ENCODE results near the gene SLC35F6. TPM values are rescaled to one million over a fixed set of nuclear protein-coding genes. Genes with fewer than 3 reads are reported as not detected.

The SLC35F6 gene
- polyA plus RNA-seq, 2 donors, result 17.0 to 18.3 TPM

- Histone ChIP-seq H3K36me3 (ENCODE audit: control insufficient read depth in 2 of 2, insufficient read depth in 2 of 2, low read length in 1 of 2) (peaks cover 20 to 45% of the 10 kb centered on the region in 2 donors), H3K27ac (ENCODE audit: low read depth in 2 of 2, low read length in 1 of 2) (no peak overlapping the region), H3K9me3 (ENCODE audit: control insufficient read depth in 2 of 2, insufficient read depth in 1 of 2, low read depth in 1 of 2, low read length in 1 of 2) (no peaks in the 10 kb centered on the region), H3K4me3 (ENCODE audit: low read depth in 1 of 2, low read length in 2 of 2) (no peak overlapping the region), H3K4me1 (ENCODE audit: control insufficient read depth in 2 of 2, insufficient read depth in 2 of 2, low read length in 1 of 2) (peaks cover 0 to 2% of the 10 kb centered on the region in 2 donors), H3K27me3 (ENCODE audit: control insufficient read depth in 1 of 2, insufficient read depth in 2 of 2, low read length in 2 of 2) (no peaks in the 10 kb centered on the region)
- WGBS, 2 donors, result 94 to 95% methylated on average over 18 of the region's 18 CpGs
Observed at GRCh38 chr2:26778098-26778497, 14.0 kb downstream of the SLC35F6 start.

- Histone ChIP-seq H3K9me3 (ENCODE audit: control insufficient read depth in 2 of 2, insufficient read depth in 1 of 2, low read depth in 1 of 2, low read length in 1 of 2) (no peaks in the 10 kb centered on the region), H3K4me1 (ENCODE audit: control insufficient read depth in 2 of 2, insufficient read depth in 2 of 2, low read length in 1 of 2) (peaks cover 0 to 2% of the 10 kb centered on the region in 2 donors), H3K36me3 (ENCODE audit: control insufficient read depth in 2 of 2, insufficient read depth in 2 of 2, low read length in 1 of 2) (peaks cover 20 to 45% of the 10 kb centered on the region in 2 donors), H3K4me3 (ENCODE audit: low read depth in 1 of 2, low read length in 2 of 2) (no peak overlapping the region), H3K27me3 (ENCODE audit: control insufficient read depth in 1 of 2, insufficient read depth in 2 of 2, low read length in 2 of 2) (no peaks in the 10 kb centered on the region), H3K27ac (ENCODE audit: low read depth in 2 of 2, low read length in 1 of 2) (no peak overlapping the region)
- 74 to 80% methylated on average over 3 of the region's 3 CpGs for WGBS, 2 donors
Observed at GRCh38 chr2:26778507-26778906, 14.4 kb downstream of the SLC35F6 start.

- H3K36me3 ChIP-seq (ENCODE audit: control insufficient read depth in 2 of 2, insufficient read depth in 2 of 2, low read length in 1 of 2), result peaks cover 20 to 41% of the 10 kb centered on the region in 2 donors
- H3K9me3 ChIP-seq (ENCODE audit: control insufficient read depth in 2 of 2, insufficient read depth in 1 of 2, low read depth in 1 of 2, low read length in 1 of 2), result no peaks in the 10 kb centered on the region
- no peak overlapping the region for H3K27ac ChIP-seq (ENCODE audit: low read depth in 2 of 2, low read length in 1 of 2)
- H3K4me1 ChIP-seq (ENCODE audit: control insufficient read depth in 2 of 2, insufficient read depth in 2 of 2, low read length in 1 of 2), result peaks cover 0 to 2% of the 10 kb centered on the region in 2 donors
- 86 to 87% methylated on average over 4 of the region's 4 CpGs for WGBS, 2 donors
- H3K4me3 ChIP-seq (ENCODE audit: low read depth in 1 of 2, low read length in 2 of 2), result no peak overlapping the region
- H3K27me3 ChIP-seq (ENCODE audit: control insufficient read depth in 1 of 2, insufficient read depth in 2 of 2, low read length in 2 of 2), result no peaks in the 10 kb centered on the region
Observed at GRCh38 chr2:26780203-26780760, 16.2 kb downstream of the SLC35F6 start.

- peak overlapping the region in 1 of 2 donors; percentile 8 for H3K27ac ChIP-seq (ENCODE audit: low read depth in 2 of 2, low read length in 1 of 2)
Observed at GRCh38 chr2:26782876-26783704, 19.0 kb downstream of the SLC35F6 start.

GRCh38 chr2:26784570-26785234, 20.6 kb downstream of the SLC35F6 start:
- Histone ChIP-seq H3K36me3 (ENCODE audit: control insufficient read depth in 2 of 2, insufficient read depth in 2 of 2, low read length in 1 of 2) (peaks cover 6 to 8% of the 10 kb centered on the region in 2 donors), H3K27me3 (ENCODE audit: control insufficient read depth in 1 of 2, insufficient read depth in 2 of 2, low read length in 2 of 2) (no peaks in the 10 kb centered on the region), H3K4me1 (ENCODE audit: control insufficient read depth in 2 of 2, insufficient read depth in 2 of 2, low read length in 1 of 2) (peaks cover 0 to 2% of the 10 kb centered on the region in 2 donors), H3K27ac (ENCODE audit: low read depth in 2 of 2, low read length in 1 of 2) (no peak overlapping the region), H3K9me3 (ENCODE audit: control insufficient read depth in 2 of 2, insufficient read depth in 1 of 2, low read depth in 1 of 2, low read length in 1 of 2) (no peaks in the 10 kb centered on the region), H3K4me3 (ENCODE audit: low read depth in 1 of 2, low read length in 2 of 2) (no peak overlapping the region)
- WGBS, 2 donors, result 90 to 93% methylated on average over 19 of the region's 19 CpGs

More at GRCh38 chr2:26782876-26783704, 19.0 kb downstream of the SLC35F6 start:
- Histone ChIP-seq H3K4me3 (ENCODE audit: low read depth in 1 of 2, low read length in 2 of 2) (no peak overlapping the region), H3K27me3 (ENCODE audit: control insufficient read depth in 1 of 2, insufficient read depth in 2 of 2, low read length in 2 of 2) (no peaks in the 10 kb centered on the region), H3K9me3 (ENCODE audit: control insufficient read depth in 2 of 2, insufficient read depth in 1 of 2, low read depth in 1 of 2, low read length in 1 of 2) (no peaks in the 10 kb centered on the region), H3K36me3 (ENCODE audit: control insufficient read depth in 2 of 2, insufficient read depth in 2 of 2, low read length in 1 of 2) (peaks cover 12 to 20% of the 10 kb centered on the region in 2 donors), H3K4me1 (ENCODE audit: control insufficient read depth in 2 of 2, insufficient read depth in 2 of 2, low read length in 1 of 2) (peaks cover 0 to 2% of the 10 kb centered on the region in 2 donors)
- 53 to 59% methylated on average over 12 of the region's 12 CpGs for WGBS, 2 donors

- peak within 1 kb of the TSS; percentile 30 to 73 for H3K27ac ChIP-seq (ENCODE audit: low read depth in 2 of 2, low read length in 1 of 2)
- no peaks in the 10 kb centered on the region for H3K4me1 ChIP-seq (ENCODE audit: control insufficient read depth in 2 of 2, insufficient read depth in 2 of 2, low read length in 1 of 2)
- peaks cover 2 to 3% of the 10 kb centered on the region in 2 donors for H3K36me3 ChIP-seq (ENCODE audit: control insufficient read depth in 2 of 2, insufficient read depth in 2 of 2, low read length in 1 of 2)
- peak within 1 kb of the TSS; percentile 53 to 74 for H3K4me3 ChIP-seq (ENCODE audit: low read depth in 1 of 2, low read length in 2 of 2)
- no peaks in the 10 kb centered on the region for H3K27me3 ChIP-seq (ENCODE audit: control insufficient read depth in 1 of 2, insufficient read depth in 2 of 2, low read length in 2 of 2)
- no peaks in the 10 kb centered on the region for H3K9me3 ChIP-seq (ENCODE audit: control insufficient read depth in 2 of 2, insufficient read depth in 1 of 2, low read depth in 1 of 2, low read length in 1 of 2)
- WGBS, 2 donors, result 1 to 2% methylated on average over 55 of the region's 55 CpGs
Observed at GRCh38 chr2:26785431-26786206, 21.5 kb downstream of the SLC35F6 start, which contains the start of gene CENPA. TSS of gene CENPA (plus strand) at chr2:26786056. CDS start at chr2:26786197, 141 bp downstream.

GRCh38 chr2:26786207-26787028, 22.3 kb downstream of the SLC35F6 start:
- 4 to 7% methylated on average over 38 to 55 of the region's 55 CpGs for WGBS, 2 donors
- no peaks in the 10 kb centered on the region for H3K9me3 ChIP-seq (ENCODE audit: control insufficient read depth in 2 of 2, insufficient read depth in 1 of 2, low read depth in 1 of 2, low read length in 1 of 2)
- no peaks in the 10 kb centered on the region for H3K27me3 ChIP-seq (ENCODE audit: control insufficient read depth in 1 of 2, insufficient read depth in 2 of 2, low read length in 2 of 2)
- no peaks in the 10 kb centered on the region for H3K4me1 ChIP-seq (ENCODE audit: control insufficient read depth in 2 of 2, insufficient read depth in 2 of 2, low read length in 1 of 2)
- H3K4me3 ChIP-seq (ENCODE audit: low read depth in 1 of 2, low read length in 2 of 2), result peak overlapping the region; percentile 53 to 74
- H3K27ac ChIP-seq (ENCODE audit: low read depth in 2 of 2, low read length in 1 of 2), result peak overlapping the region in 1 of 2 donors; percentile 26
- H3K36me3 ChIP-seq (ENCODE audit: control insufficient read depth in 2 of 2, insufficient read depth in 2 of 2, low read length in 1 of 2), result no peaks in the 10 kb centered on the region

- H3K4me1 ChIP-seq (ENCODE audit: control insufficient read depth in 2 of 2, insufficient read depth in 2 of 2, low read length in 1 of 2), result peaks cover 0 to 2% of the 10 kb centered on the region in 2 donors
- 76 to 92% methylated on average over 3 of the region's 3 CpGs for WGBS, 2 donors
- no peak overlapping the region for H3K27ac ChIP-seq (ENCODE audit: low read depth in 2 of 2, low read length in 1 of 2)
- no peaks in the 10 kb centered on the region for H3K36me3 ChIP-seq (ENCODE audit: control insufficient read depth in 2 of 2, insufficient read depth in 2 of 2, low read length in 1 of 2)
- H3K9me3 ChIP-seq (ENCODE audit: control insufficient read depth in 2 of 2, insufficient read depth in 1 of 2, low read depth in 1 of 2, low read length in 1 of 2), result no peaks in the 10 kb centered on the region
- H3K4me3 ChIP-seq (ENCODE audit: low read depth in 1 of 2, low read length in 2 of 2), result no peak overlapping the region
- no peaks in the 10 kb centered on the region for H3K27me3 ChIP-seq (ENCODE audit: control insufficient read depth in 1 of 2, insufficient read depth in 2 of 2, low read length in 2 of 2)
Observed at GRCh38 chr2:26792720-26793119, 28.6 kb downstream of the SLC35F6 start.
